ENCODE data around the gene GSTM1. TPM values are rescaled to one million over a fixed set of nuclear protein-coding genes. Genes with fewer than 3 reads are reported as not detected.
"Not testable (repeated sequence)": the region's sequence is repeated elsewhere in the genome, so short reads cannot be mapped to it uniquely, and the experiment has no call there.

GSTM1 gene
- total RNA-seq, 1 experiment from 2014 or later = 15.4 TPM

DNA sequence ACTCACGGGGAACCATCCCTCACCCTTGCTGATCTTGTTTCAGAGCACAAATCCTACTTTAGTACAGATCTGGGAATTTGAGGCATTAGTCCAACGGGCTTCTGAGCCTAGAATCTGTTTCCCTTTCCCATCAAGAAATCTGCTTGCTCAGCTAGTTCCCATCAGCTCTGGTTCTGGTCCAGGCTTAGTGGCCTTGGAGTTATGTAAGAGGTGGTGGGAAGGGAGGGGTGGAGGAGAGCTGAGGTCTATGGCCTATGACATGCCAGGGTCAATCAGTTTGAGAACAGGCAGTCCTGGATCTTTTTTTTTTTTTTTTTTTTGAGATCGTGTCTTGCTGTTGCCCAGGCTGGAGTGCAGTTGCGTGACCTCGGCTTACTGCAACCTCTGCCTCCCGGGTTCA, 4.1 kb downstream of the GSTM1 start:
- TF ChIP-seq, protein P1, sequence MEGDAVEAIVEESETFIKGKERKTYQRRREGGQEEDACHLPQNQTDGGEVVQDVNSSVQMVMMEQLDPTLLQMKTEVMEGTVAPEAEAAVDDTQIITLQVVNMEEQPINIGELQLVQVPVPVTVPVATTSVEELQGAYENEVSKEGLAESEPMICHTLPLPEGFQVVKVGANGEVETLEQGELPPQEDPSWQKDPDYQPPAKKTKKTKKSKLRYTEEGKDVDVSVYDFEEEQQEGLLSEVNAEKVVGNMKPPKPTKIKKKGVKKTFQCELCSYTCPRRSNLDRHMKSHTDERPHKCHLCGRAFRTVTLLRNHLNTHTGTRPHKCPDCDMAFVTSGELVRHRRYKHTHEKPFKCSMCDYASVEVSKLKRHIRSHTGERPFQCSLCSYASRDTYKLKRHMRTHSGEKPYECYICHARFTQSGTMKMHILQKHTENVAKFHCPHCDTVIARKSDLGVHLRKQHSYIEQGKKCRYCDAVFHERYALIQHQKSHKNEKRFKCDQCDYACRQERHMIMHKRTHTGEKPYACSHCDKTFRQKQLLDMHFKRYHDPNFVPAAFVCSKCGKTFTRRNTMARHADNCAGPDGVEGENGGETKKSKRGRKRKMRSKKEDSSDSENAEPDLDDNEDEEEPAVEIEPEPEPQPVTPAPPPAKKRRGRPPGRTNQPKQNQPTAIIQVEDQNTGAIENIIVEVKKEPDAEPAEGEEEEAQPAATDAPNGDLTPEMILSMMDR (IDR thresholded peaks at IDR 0.05; ENCODE audit: unreplicated experiment) = no peak
- Mint-ChIP-seq H3K36me3 (ENCODE audit: insufficient read depth, unreplicated experiment) (peaks cover 5% of the 10 kb centered on the region), H3K27ac (ENCODE audit: unreplicated experiment) (no peak overlapping the region), H3K27me3 (ENCODE audit: unreplicated experiment) (no peaks in the 10 kb centered on the region), H3K4me3 (ENCODE audit: low read depth, unreplicated experiment) (no peak overlapping the region), H3K9me3 (ENCODE audit: low read depth, unreplicated experiment) (no peaks in the 10 kb centered on the region), H3K4me1 (ENCODE audit: low read depth, unreplicated experiment) (no peaks in the 10 kb centered on the region)
- no TSS peak for BruUV-seq (replicated peaks)
- no peak for DNase-seq
- CTCF ChIA-PET = no interaction called here
- intact Hi-C loops (cut with micrococcal nuclease; ENCODE audit: unreplicated experiment) = no loop called here

DNA sequence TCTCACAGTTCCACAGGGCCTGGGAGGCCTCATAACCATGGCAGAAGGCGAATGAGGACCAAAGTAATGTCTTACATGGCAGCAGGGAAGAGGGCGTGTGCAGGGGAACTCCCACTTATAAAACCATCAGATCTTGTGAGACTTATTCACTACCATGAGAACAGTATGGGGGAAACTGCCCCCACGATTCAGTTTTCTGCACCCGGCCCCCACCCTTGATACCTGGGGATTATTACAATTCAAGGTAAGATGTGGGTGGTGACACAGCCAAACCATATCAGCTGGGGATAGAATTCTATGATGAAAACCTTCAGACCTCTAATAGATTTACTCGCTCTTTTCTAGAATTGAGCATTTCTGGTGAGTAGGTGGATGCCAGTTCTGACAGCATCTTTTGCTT, 6.8 kb downstream of the GSTM1 start:
- H3K4me3 Mint-ChIP-seq (ENCODE audit: low read depth, unreplicated experiment); H3K9me3 Mint-ChIP-seq (ENCODE audit: low read depth, unreplicated experiment); intact Hi-C loops (cut with micrococcal nuclease; ENCODE audit: unreplicated experiment); CTCF ChIA-PET; DNase-seq; H3K36me3 Mint-ChIP-seq (ENCODE audit: insufficient read depth, unreplicated experiment); BruUV-seq (replicated peaks); H3K27me3 Mint-ChIP-seq (ENCODE audit: unreplicated experiment); H3K4me1 Mint-ChIP-seq (ENCODE audit: low read depth, unreplicated experiment); H3K27ac Mint-ChIP-seq (ENCODE audit: unreplicated experiment): not testable (repeated sequence)

DNA sequence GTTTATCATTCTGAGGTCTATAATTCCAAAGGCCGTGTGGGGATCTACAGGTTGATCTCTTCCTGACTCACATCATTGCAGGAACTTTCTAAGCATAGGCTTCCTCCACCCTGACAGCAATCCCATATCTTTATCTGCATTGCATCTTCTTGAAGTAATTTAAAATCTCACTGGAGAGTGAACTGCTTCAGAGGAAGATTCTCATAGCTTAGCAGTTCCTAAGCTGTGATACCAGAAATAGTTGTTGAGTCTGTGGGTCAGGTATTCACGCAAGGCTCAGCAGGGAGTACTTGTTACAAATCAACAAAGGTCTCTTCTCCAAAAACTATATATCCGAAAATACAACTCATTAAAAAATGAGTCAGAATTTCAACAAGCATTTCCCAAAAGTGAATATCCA, 7.5 kb downstream of the GSTM1 start:
- H3K4me3 Mint-ChIP-seq (ENCODE audit: low read depth, unreplicated experiment); BruUV-seq (replicated peaks); H3K27me3 Mint-ChIP-seq (ENCODE audit: unreplicated experiment); intact Hi-C loops (cut with micrococcal nuclease; ENCODE audit: unreplicated experiment); H3K9me3 Mint-ChIP-seq (ENCODE audit: low read depth, unreplicated experiment); H3K36me3 Mint-ChIP-seq (ENCODE audit: insufficient read depth, unreplicated experiment); H3K4me1 Mint-ChIP-seq (ENCODE audit: low read depth, unreplicated experiment); H3K27ac Mint-ChIP-seq (ENCODE audit: unreplicated experiment); DNase-seq; CTCF ChIA-PET: not testable (repeated sequence)

DNA sequence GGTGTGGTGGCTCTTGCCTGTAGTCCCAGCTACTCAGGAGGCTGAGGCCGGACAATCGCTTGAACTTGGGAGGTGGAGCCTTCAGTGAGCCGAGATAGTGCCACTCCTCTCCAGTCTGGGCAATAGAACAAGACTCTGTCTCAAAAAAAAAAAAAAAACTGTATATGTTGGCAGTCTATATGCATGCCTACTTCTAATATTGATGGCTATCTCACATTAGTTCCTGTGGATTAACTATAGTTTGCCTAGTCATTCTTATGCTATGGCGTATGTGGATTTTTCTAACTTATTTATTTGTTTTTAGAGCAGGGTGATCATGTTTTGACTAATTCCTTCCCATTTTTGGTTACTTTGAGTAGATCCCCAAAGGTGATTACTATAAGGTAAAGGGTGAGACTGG, 9.4 kb downstream of the GSTM1 start:
- no peak overlapping the region for H3K4me3 Mint-ChIP-seq (ENCODE audit: low read depth, unreplicated experiment)
- H3K9me3 Mint-ChIP-seq (ENCODE audit: low read depth, unreplicated experiment) = no peaks in the 10 kb centered on the region
- no peaks in the 10 kb centered on the region for H3K27me3 Mint-ChIP-seq (ENCODE audit: unreplicated experiment)
- no peaks in the 10 kb centered on the region for H3K4me1 Mint-ChIP-seq (ENCODE audit: low read depth, unreplicated experiment)
- TF ChIP-seq, protein P1 (IDR thresholded peaks at IDR 0.05; ENCODE audit: unreplicated experiment) = no peak
- no peaks in the 10 kb centered on the region for H3K36me3 Mint-ChIP-seq (ENCODE audit: insufficient read depth, unreplicated experiment)
- BruUV-seq (replicated peaks) = no TSS peak
- no peak overlapping the region for H3K27ac Mint-ChIP-seq (ENCODE audit: unreplicated experiment)
- no peak for DNase-seq
- CTCF ChIA-PET = no interaction called here
- intact Hi-C loops (cut with micrococcal nuclease; ENCODE audit: unreplicated experiment) = no loop called here

DNA sequence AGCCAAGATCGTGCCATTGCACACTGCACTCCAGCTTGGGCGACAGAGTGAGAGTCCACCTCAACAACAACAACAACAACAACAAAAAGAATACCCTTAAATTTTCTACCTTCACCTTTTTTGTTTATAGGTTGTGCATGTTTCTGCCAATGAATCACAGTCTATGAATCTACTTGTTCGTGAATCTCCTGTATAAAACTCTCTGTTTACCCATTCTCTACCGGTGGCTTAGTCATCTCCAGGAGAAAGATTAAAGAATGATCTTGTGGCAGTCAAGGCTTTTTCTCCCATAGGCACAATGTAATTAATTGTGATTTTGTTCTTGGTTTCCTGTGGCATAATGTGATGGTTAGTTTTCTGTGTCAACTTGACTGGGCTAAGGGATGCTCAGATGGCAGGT, 10.2 kb downstream of the GSTM1 start:
- intact Hi-C loops (cut with micrococcal nuclease; ENCODE audit: unreplicated experiment); H3K36me3 Mint-ChIP-seq (ENCODE audit: insufficient read depth, unreplicated experiment); BruUV-seq (replicated peaks); H3K4me1 Mint-ChIP-seq (ENCODE audit: low read depth, unreplicated experiment); CTCF ChIA-PET; DNase-seq; H3K9me3 Mint-ChIP-seq (ENCODE audit: low read depth, unreplicated experiment); H3K4me3 Mint-ChIP-seq (ENCODE audit: low read depth, unreplicated experiment); H3K27ac Mint-ChIP-seq (ENCODE audit: unreplicated experiment); H3K27me3 Mint-ChIP-seq (ENCODE audit: unreplicated experiment): not testable (repeated sequence)

DNA sequence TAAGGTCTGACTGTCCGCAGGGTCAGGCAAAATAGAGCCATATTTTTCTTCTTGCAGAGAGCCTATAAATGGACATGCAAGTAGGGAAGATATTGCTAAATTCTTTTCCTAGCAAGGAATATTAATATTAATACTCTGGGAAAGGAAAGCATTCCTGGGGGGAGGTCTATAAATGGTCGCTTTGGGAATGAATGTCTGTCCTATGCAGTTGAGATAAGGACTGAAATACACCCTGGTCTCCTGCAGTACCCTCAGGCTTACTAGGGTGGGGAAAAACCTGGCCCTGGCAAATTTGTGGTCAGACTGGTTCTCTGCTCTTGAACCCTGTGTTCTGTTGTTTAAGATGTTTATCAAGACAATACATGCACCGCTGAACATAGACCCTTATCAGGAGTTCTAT, 15.3 kb downstream of the GSTM1 start:
- not testable (repeated sequence) for H3K36me3 Mint-ChIP-seq (ENCODE audit: insufficient read depth, unreplicated experiment); DNase-seq; BruUV-seq (replicated peaks); H3K27ac Mint-ChIP-seq (ENCODE audit: unreplicated experiment); H3K9me3 Mint-ChIP-seq (ENCODE audit: low read depth, unreplicated experiment); H3K4me3 Mint-ChIP-seq (ENCODE audit: low read depth, unreplicated experiment)
- CTCF ChIA-PET = interaction anchor here (1.7 kb wide), 1 partner anchor 63 kb away, joined by 18 read pairs; no protein-coding TSS in a partner anchor
- H3K27me3 Mint-ChIP-seq (ENCODE audit: unreplicated experiment) = peaks cover 13% of the 10 kb centered on the region
- peaks cover 20% of the 10 kb centered on the region for H3K4me1 Mint-ChIP-seq (ENCODE audit: low read depth, unreplicated experiment)
- intact Hi-C loops (cut with micrococcal nuclease; ENCODE audit: unreplicated experiment) = loop anchor here (5.0 kb wide), 2 partner anchors 61 to 156 kb away; partner anchors contain the start of gene GNAI3

Measured in Calu3 (cell line).